ENCODE data around the gene PRICKLE1. TPM values are rescaled to one million over a fixed set of nuclear protein-coding genes. Genes with fewer than 3 reads are reported as not detected.

Gene PRICKLE1
- total RNA-seq, 3 donors from 2014 or later, result 6.4 to 9.4 (median 9.2) TPM

DNA sequence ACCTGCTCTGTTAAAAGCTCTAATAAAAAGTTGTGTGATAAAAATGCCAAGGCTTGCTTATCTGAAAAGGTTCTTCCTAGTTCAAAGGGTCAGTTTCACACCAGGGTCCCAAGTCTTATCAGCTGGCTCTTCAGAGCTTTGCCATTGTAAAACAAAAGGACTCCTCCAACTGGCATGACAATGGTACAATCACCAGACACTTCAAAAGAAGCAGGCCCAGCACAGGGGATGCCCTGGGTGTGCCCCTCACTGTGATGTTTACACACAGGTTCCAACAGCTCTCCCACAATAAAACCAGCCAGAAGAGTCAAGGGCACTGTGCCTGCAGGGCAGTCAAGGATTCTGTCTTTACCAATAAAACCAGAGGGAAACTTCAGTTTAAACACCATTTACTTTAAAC, 78.7 kb downstream of the PRICKLE1 start:
- Histone ChIP-seq H3K36me3 (no peaks in the 10 kb centered on the region), H3K4me1 (no peaks in the 10 kb centered on the region), H3K4me3 (no peak overlapping the region), H3K27ac (no peak overlapping the region), H3K9me3 (peaks cover 0 to under 1% of the 10 kb centered on the region in 2 donors), H3K27me3 (no peaks in the 10 kb centered on the region)
- no peak for DNase-seq (ENCODE audit: low spot score in 2 of 2)
- intact Hi-C loops (cut with DNase I; ENCODE audit: low total_unique reads), result no loop called here
- TF ChIP-seq CTCF (IDR thresholded peaks at IDR 0.05) (no peak), POLR2AphosphoS5 (IDR thresholded peaks at IDR 0.05) (no peak), POLR2A (IDR thresholded peaks at IDR 0.05) (no peak)

DNA sequence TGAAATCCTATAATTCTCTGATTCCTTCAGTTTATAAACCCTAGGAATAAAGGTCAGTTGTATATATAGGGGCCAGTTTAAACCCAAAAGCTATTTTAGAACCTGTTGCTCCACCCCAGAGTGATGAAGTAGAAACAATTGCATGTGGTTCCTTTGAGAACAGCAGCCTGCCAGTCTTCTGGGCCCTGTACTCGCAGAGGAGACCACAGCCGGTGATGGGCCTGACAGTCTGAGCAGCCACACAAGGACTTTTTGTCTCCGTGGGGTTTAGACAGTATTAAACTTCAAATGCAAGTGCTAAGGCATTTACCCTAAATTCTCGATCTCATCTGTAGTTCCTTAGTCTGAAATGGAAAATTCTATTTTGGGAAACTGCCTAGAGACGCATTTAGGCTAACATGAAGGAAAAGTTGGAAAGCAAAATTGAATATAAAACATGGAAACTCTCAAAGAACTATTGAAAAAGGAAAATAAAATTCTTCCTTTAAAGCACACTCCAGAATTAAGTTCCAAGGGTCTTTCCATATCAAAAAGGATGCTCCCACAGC, 80.6 kb downstream of the PRICKLE1 start:
- TF ChIP-seq POLR2A (IDR thresholded peaks at IDR 0.05) (no peak), POLR2AphosphoS5 (IDR thresholded peaks at IDR 0.05) (no peak), CTCF (IDR thresholded peaks at IDR 0.05) (no peak)
- H3K4me3 ChIP-seq, result no peak overlapping the region
- H3K9me3 ChIP-seq, result no peaks in the 10 kb centered on the region
- intact Hi-C loops (cut with DNase I; ENCODE audit: low total_unique reads), result no loop called here
- no peaks in the 10 kb centered on the region for H3K27me3 ChIP-seq
- DNase-seq (ENCODE audit: low spot score in 2 of 2), result no peak
- no peaks in the 10 kb centered on the region for H3K4me1 ChIP-seq
- no peak overlapping the region for H3K27ac ChIP-seq
- no peaks in the 10 kb centered on the region for H3K36me3 ChIP-seq

DNA sequence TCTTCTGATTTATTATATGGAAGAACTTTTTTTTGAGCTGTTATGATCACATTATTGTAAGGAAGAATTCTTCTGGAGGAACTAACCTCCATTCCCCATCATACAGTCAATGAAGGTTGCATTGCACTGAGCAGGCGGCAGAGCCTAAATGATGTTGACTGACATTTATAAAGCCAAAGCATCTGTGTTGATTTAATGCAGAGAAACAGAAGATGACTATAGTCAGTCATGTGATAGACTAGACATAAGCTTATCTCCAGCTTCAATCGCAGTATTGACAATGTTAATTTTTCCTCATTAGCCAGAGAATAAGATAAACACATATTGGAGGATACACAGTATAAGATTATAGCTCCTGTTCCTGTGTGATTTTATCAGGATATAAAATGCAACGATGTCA, 82.0 kb downstream of the PRICKLE1 start:
- intact Hi-C loops (cut with DNase I; ENCODE audit: low total_unique reads), result no loop called here
- Histone ChIP-seq H3K9me3 (no peaks in the 10 kb centered on the region), H3K27ac (no peak overlapping the region), H3K36me3 (no peaks in the 10 kb centered on the region), H3K4me1 (no peaks in the 10 kb centered on the region), H3K4me3 (no peak overlapping the region), H3K27me3 (no peaks in the 10 kb centered on the region)
- TF ChIP-seq CTCF (IDR thresholded peaks at IDR 0.05) (no peak), POLR2AphosphoS5 (IDR thresholded peaks at IDR 0.05) (no peak), POLR2A (IDR thresholded peaks at IDR 0.05) (no peak)
- no peak for DNase-seq (ENCODE audit: low spot score in 2 of 2)

DNA sequence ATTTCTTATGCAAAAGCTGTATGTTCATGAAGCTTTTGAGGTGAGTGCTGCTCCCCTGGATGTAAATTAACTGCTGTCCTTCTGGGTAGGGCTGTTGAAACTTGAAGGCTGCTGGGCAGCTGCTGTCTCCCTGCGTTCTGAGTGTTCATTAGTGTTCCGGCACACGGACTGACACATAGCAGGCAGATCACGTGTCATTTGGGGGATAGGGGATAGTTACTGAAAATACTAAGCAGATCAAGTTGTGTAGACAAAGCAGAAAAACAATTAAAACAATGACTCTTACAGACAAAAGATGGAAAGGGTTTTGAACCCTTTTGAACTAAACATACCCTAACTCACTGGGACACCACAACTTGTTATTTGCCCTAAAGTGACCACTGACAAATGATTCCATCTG, 82.5 kb downstream of the PRICKLE1 start:
- Histone ChIP-seq H3K27me3 (no peaks in the 10 kb centered on the region), H3K4me1 (no peaks in the 10 kb centered on the region), H3K9me3 (no peaks in the 10 kb centered on the region), H3K4me3 (no peak overlapping the region), H3K27ac (no peak overlapping the region), H3K36me3 (no peaks in the 10 kb centered on the region)
- intact Hi-C loops (cut with DNase I; ENCODE audit: low total_unique reads), result no loop called here
- TF ChIP-seq POLR2AphosphoS5 (IDR thresholded peaks at IDR 0.05), result no peak
- no peak for TF ChIP-seq POLR2A (IDR thresholded peaks at IDR 0.05)
- TF ChIP-seq CTCF (IDR thresholded peaks at IDR 0.05), result no peak
- DNase-seq (ENCODE audit: low spot score in 2 of 2), result no peak

- Histone ChIP-seq H3K4me1 (no peaks in the 10 kb centered on the region), H3K9me3 (no peaks in the 10 kb centered on the region), H3K36me3 (no peaks in the 10 kb centered on the region), H3K27me3 (no peaks in the 10 kb centered on the region), H3K27ac (no peak overlapping the region), H3K4me3 (no peak overlapping the region)
- DNase-seq (ENCODE audit: low spot score in 2 of 2), result no peak
- TF ChIP-seq CTCF (IDR thresholded peaks at IDR 0.05), result no peak
- no peak for TF ChIP-seq POLR2AphosphoS5 (IDR thresholded peaks at IDR 0.05)
- intact Hi-C loops (cut with DNase I; ENCODE audit: low total_unique reads), result no loop called here
Observed at GRCh38 chr12:42504049-42504448, 85.5 kb downstream of the PRICKLE1 start.

Data from breast epithelium (tissue), 4 donors.